Left kidney (tissue), 2 donors: ENCODE data around the gene HUNK. TPM values are rescaled to one million over a fixed set of nuclear protein-coding genes. Genes with fewer than 3 reads are reported as not detected.
"Not testable (repeated sequence)": the region's sequence is repeated elsewhere in the genome, so short reads cannot be mapped to it uniquely, and the experiment has no call there.

Source experiments
- DNase-seq: peaks from one replicate; pipeline ENCODE4 v3.0.0-alpha.2; 2013
- polyA plus RNA-seq: library from polyadenylated mRNA; unstranded; fragments of 120-200 nt; gene quantifications from one replicate; pipeline ENCODE4 v1.2.1, GENCODE V29; 2013; ENCODE audit not compliant: insufficient read length

The HUNK gene
- polyA plus RNA-seq, 1 donor, result 18.1 TPM

- no peak for DNase-seq
Observed at GRCh38 chr21:31918250-31918775, 45.5 kb downstream of the HUNK start.

- no peak for DNase-seq
Observed at GRCh38 chr21:31920275-31920674, 47.5 kb downstream of the HUNK start.

DNA sequence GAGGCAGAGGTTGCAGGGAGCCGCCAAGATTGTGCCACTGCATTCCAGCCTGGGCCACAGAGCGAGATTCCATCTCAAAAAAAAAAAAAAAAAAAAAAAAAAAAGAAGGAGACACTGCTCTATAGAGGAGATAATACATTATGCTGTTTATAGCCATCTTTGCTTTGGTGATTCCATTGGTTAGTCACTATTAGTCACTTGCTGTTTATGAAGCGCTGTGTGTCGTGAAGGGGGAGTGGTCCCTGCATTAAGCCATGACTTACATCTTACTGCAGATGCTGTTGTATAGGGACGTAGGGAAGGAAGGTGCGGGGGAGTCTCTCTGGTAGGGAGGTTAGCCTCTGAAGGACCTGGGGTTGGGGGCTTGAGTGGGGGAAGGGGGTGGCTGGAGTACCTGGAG lies 48.3 kb downstream of the HUNK start:
- no peak for DNase-seq

DNA sequence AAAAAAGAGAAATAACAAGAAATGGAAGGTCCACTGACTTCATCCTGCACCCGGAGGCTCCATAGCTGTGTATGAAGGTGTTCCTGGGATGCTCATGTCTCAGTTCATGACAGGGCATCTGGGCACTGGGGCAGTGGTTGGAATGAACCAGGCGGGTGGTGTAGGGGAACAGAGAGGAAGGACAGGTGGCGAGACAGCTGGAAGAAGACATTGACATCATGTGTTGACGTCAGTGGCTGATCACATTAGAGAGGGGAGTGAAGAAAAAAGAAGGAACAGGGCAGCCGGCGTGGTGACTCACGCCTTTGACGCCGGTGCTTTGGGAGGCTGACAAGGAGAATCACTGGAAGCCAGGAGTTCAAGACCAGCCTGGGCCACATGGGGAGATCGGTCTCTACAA lies 50.1 kb downstream of the HUNK start:
- no peak for DNase-seq

- DNase-seq, result no peak
Observed at GRCh38 chr21:31923756-31924155, 50.9 kb downstream of the HUNK start.

DNA sequence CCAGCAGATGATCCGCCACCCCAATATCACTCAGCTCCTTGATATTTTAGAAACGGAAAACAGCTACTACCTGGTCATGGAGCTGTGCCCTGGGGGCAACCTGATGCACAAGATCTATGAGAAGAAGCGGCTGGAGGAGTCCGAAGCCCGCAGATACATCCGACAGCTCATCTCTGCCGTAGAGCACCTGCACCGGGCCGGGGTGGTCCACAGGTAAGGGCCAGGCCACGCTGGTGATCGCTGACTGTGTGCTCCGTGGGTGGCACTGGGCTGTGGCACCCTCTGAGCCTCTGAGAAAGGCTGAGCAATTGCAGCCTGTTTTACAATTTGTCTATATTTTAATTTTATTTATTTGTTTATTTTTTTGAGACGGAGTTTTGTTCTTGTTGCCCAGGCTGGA lies 51.7 kb downstream of the HUNK start:
- DNase-seq, result no peak

DNA sequence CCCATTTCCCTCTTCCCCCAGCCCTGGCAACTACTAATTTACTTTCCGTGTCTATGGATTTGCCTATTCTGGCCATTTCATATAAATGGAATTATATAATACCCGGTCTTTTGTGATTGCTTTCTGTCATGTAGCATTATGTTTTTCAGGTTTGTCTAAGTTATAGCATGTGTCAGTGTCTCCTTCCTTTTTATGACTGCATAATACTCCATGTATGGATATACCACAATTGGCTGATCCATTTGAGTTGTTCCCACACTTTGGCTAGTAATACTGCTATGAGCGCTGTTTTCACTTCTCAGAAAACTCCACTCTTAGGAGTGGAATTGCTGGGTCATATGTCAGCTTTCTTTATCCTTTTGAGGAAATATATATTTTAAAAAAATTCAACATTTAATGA lies 53.7 kb downstream of the HUNK start:
- no peak for DNase-seq

DNA sequence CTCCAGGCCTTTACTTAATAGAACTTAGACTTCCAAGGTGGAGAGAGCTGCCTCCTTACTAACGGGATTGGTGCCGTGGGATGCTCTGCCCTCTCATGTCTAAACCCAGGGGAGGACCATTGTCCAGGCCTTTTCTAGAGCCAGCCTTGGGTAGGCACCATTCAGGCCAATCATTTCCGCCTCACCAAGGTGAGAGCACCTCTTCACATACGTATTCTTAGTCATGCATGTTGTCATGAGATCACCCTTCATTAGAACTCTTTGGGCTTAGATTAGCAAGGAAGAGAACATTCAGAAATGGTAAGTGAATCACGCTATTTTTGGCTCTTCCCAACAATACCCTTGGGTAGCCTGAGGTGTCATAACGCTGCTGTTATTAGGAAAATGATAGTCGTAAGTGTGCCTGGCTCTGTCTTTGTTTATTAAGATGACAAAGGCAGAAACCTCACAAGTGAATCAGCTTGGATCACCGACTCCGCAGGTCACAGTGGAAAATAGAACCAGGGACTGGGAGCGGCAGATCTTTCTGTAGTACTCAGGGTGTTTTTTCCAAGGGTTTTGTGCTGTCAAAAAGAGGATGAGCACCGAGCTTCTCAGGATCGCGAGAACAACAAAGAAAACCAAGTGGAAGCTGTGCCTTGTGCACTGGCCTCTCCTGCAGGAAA lies 55.0 kb downstream of the HUNK start:
- no peak for DNase-seq

GRCh38 chr21:31928656-31929055 lies 55.8 kb downstream of the HUNK start:
- DNase-seq, result no peak

DNA sequence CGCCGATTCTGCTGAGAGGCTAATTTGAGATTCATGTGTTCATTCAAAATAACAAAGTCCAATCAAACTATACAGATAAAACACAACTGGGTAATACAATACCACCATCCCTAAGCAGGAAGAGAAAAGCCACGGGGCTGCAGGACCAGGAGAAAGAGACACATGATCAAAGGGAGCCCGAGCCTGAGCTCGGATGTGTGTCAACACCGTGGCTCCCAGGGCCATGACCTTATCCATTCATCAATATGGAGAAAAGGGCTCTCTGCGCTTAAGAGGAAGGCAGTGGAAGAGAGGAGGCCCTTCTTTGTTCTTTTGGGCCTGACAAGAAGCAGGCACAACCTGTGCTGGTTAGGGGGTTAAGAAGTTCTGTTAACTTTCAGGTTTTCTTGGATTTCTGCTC lies 56.7 kb downstream of the HUNK start:
- DNase-seq, result no peak

DNA sequence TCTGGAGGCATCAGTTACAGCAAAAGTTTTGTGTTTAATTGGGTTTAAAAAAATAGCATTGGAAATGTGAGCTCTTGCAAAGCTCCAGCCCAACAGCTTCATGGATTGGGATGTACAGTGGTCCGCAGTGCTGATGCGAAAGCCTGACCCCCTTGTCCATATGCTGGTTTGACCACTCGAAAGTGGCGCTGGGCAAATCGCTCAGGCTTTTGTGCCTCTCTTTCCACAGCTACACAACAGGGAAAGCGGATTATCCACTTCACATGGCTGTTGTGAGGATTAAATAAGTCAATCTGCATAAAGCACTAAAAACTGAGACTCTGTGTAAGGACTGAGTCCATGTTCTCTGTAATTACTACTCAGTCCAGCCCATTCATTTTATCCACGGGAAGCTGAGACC lies 57.2 kb downstream of the HUNK start:
- DNase-seq, result no peak

GRCh38 chr21:31931644-31932469 lies 59.0 kb downstream of the HUNK start:
- DNase-seq, result no peak

- DNase-seq, result no peak
Observed at GRCh38 chr21:31932470-31932764, 59.6 kb downstream of the HUNK start.

GRCh38 chr21:31937303-31937702 lies 64.5 kb downstream of the HUNK start:
- DNase-seq, result no peak

- DNase-seq, result no peak
Observed at GRCh38 chr21:31938330-31939301, 65.8 kb downstream of the HUNK start.

GRCh38 chr21:31941694-31942093 lies 68.9 kb downstream of the HUNK start:
- DNase-seq, result no peak

GRCh38 chr21:31943561-31943960 lies 70.7 kb downstream of the HUNK start:
- no peak for DNase-seq

- no peak for DNase-seq
Observed at GRCh38 chr21:31945141-31945540, 72.3 kb downstream of the HUNK start.

GRCh38 chr21:31945546-31945945 lies 72.7 kb downstream of the HUNK start:
- peak; percentile 62 for DNase-seq

DNA sequence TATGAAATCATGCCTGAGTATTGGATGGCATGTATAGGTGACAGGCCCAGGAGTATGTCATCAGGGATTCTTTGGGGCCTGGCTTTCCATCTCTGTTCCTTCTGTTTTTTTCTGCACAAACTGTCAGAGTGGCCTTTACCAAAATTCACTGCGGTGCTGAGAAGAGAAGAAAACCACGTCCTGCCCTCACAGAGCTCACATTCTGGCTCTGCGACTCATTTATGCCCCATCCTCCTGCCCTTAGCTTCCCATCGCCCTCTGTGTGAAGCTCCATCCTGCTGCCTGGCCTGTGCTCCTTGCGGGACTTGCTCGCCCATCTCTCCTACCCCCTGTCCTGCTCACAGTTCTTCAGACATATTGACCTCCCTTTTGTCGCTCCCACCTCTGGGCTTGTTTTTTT lies 73.4 kb downstream of the HUNK start:
- DNase-seq, result no peak

DNA sequence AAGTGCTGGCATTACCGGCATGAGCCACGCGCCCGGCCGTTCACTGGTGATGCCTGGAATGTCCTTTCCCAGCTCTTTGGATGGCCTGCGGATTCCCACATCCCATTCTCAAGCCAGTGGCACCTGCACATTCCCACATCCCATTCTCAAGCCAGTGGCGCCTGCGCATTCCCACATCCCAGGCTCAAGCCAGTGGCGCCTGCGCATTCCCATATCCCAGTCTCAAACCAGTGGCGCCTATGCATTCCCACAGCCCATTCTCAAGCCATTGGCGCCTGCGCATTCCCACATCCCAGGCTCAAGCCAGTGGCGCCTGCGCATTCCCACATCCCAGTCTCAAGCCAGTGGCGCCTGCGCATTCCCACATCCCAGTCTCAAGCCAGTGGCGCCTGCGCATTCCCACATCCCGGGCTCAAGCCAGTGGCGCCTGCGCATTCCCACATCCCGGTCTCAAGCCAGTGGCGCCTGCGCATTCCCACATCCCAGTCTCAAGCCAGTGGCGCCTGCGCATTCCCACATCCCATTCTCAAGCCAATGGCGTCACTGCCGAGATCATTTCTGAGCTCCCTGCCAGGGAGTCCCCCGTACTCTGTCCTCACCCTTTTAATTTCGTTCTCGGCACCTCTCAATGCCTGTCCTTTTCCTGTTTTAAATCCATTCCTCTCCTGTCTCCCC lies 74.2 kb downstream of the HUNK start:
- DNase-seq, result not testable (repeated sequence)

- no peak for DNase-seq
Observed at GRCh38 chr21:31948676-31949075, 75.9 kb downstream of the HUNK start.
